HG02852 (cell line): Measurements from ENCODE around the gene VPS37B.

ENCODE experiments used
- ATAC-seq: cut with Tn5 transposase; IDR thresholded peaks from one replicate; pipeline ENCODE4 v1.9.1; 2021; ENCODE audit warnings: mild to moderate bottlenecking, moderate library complexity; ENCODE audit not compliant: unreplicated experiment

The VPS37B gene

GRCh38 chr12:122867691-122868461, 28.0 kb downstream of the VPS37B start:
- ATAC-seq = no peak

- ATAC-seq = no peak
These were observed 28.8 kb downstream of the VPS37B start for GRCh38 chr12:122866950-122867607.

DNA sequence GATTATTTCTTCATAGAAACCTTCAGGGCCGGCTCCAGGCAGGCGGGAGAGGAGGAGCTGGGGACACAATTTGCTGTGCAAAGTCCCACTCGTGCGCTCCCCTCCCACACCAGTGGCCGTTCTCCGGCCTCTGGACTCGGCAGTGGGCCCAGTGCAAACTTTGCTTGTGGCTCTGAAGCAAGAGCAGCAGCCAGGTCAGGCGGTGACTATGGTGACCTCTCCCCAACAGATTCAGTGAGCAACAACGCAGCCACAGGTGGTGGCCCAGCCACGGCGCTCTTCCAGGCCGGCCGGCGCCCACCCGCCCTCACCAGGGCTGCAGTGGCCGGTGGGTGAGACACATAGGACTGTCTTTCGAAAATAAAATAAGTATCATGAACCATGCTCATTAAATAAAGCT, 29.5 kb downstream of the VPS37B start:
- ATAC-seq = no peak

DNA sequence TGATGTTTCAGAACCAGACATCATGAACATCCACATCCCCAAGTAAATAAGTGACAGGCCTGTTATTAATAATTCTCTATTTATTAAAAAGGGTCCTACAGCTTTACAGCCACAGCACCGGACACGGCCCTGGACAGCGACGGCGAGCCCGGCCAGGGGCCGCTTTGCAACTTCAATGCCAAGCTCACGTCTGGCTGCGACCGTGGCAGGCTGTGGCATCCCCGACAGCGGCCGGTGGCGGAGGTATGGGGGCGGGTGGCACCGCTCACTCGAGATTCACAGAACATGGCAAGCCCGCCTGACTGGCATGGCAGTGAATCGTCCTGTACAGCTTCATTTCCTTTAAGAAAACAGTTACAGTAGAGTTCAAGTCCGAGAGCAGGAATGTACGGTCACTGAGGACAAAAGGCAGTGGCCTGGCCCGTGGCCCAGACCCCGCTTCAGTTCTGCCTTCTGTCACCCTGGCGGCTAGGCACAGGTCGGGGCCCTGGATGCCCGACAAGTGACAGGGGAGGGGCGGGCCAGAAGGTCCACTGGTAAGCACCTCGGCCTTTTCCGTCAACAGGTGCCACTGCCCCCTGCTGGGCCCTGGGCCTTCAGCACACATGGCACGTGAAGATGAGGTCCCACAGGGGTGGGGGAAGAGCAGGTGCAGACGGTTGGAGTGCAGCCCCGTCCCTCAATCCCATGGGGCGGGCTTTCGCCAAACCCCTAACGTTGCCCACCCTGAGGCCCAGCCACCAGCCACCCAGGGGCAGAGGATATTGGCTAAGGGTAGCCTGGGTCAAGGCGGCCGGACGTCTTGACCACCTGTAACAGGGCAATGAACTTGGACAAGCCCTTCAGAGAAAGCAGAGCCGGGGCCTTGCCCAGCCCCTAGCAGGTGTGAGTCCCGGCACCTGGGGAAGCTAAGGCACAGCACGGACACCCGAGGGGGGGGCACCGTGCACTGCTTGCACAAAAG, 30.4 kb downstream of the VPS37B start:
- no peak for ATAC-seq

DNA sequence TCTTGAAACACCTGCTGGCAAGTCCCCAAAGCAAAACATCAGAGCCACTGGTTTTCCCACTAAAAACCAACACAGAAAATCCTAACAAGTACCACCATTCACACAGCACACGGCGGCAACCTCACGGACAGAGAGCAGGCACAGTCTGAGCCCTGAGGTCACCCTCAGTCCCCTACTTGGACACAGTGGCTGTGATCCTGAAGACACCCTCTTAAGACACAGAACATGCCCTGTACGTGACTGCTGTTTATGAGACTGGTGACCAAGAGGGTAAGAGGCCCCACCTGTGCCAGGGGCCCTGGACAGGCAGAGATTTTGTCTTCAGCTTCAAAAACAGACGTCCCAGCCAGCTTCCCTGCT, 31.1 kb downstream of the VPS37B start:
- ATAC-seq = no peak

- ATAC-seq = no peak
These were observed 32.8 kb downstream of the VPS37B start for GRCh38 chr12:122862872-122863701.

- no peak for ATAC-seq
These were observed 33.8 kb downstream of the VPS37B start for GRCh38 chr12:122862110-122862634.

- no peak for ATAC-seq
These were observed 34.3 kb downstream of the VPS37B start for GRCh38 chr12:122861587-122861970.

DNA sequence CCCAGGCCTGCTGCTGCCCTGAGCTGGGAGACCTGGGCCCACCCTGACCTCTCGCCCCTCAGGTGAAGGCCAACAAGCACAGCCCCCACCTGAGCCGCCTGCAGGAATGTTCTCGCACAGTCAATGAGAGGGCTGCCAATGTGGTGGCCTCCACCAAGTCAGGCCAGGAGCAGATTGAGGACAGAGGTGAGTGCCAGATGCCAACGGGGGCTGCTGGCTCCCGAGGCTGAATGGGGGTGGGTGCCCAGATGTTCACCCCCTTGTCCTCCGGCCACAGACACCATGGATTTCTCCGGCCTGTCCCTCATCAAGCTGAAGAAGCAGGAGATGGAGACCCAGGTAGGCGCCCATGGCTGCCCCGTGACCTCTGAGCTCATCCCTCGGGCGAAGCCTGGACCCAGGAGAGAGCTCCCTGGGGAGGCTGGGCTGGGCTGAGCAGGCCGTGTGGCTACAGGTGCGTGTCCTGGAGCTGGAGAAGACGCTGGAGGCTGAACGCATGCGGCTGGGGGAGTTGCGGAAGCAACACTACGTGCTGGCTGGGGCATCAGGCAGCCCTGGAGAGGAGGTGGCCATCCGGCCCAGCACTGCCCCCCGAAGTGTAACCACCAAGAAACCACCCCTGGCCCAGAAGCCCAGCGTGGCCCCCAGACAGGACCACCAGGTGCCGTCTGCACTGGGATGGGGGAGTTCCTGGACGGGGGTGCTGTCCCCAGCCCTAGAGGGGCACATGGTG, 34.9 kb downstream of the VPS37B start:
- ATAC-seq = no peak

GRCh38 chr12:122860040-122860853, 35.7 kb downstream of the VPS37B start:
- ATAC-seq = peak; percentile 50

DNA sequence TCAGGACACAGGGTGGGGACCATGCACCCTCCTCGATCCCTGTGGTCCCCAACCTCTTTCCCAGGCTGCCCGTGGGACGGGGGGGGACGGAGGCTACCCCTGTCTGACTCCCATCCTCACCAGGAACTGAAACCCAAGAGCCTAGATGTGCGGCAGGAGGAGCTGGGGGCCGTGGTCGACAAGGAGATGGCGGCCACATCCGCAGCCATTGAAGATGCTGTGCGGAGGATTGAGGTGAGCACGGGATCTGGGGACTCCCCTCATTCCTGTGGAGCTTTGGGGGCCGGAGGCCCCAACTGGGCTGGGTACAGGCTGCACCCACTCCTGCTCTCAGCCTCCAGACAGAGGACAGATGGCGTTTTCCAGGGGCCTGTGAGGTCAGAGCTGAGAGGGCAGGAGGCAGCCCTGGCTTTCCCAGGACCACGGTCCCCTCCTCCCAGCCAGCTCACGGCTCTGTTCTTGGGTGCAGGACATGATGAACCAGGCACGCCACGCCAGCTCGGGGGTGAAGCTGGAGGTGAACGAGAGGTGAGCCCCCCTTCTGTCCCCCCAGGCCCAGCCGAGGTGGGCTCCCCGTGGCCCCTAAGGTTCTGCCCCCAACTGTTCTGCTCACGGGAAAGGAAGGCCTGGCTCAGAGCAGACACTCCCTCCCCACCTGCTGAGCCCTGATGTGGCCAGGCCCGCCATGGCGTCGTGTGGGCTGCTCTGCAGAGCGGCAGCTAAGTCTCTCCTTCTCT, 36.5 kb downstream of the VPS37B start:
- ATAC-seq = no peak

DNA sequence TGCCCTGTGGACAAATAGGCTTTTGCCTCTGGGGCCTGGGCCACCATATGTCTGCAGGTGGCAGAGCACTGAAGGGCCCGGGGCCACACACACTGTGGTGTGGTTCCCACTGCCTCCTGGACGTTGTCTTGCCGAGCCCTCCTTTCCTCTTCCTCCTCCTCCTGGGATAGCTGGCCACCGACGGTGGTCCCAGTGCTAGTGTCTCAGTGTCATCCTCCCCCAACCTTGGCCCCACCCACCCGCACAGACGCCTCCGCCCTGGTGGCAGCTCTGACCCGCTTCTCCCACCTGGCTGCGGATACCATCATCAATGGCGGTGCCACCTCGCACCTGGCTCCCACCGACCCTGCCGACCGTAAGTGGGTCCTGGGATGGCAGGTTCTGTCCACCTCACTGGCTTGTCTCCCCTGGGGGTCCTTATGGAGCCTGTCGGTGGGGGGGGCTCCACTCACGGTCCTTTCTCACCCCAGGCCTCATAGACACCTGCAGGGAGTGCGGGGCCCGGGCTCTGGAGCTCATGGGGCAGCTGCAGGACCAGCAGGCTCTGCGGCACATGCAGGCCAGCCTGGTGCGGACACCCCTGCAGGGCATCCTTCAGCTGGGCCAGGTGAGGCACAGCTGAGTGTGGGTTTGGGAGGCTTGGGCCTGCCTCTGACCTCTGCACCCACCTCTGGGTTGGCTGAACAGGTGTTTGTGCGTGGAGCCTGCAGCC, 37.2 kb downstream of the VPS37B start:
- no peak for ATAC-seq

GRCh38 chr12:122858171-122858570, 37.8 kb downstream of the VPS37B start:
- no peak for ATAC-seq

- ATAC-seq = no peak
These were observed 38.8 kb downstream of the VPS37B start for GRCh38 chr12:122856999-122857671.

DNA sequence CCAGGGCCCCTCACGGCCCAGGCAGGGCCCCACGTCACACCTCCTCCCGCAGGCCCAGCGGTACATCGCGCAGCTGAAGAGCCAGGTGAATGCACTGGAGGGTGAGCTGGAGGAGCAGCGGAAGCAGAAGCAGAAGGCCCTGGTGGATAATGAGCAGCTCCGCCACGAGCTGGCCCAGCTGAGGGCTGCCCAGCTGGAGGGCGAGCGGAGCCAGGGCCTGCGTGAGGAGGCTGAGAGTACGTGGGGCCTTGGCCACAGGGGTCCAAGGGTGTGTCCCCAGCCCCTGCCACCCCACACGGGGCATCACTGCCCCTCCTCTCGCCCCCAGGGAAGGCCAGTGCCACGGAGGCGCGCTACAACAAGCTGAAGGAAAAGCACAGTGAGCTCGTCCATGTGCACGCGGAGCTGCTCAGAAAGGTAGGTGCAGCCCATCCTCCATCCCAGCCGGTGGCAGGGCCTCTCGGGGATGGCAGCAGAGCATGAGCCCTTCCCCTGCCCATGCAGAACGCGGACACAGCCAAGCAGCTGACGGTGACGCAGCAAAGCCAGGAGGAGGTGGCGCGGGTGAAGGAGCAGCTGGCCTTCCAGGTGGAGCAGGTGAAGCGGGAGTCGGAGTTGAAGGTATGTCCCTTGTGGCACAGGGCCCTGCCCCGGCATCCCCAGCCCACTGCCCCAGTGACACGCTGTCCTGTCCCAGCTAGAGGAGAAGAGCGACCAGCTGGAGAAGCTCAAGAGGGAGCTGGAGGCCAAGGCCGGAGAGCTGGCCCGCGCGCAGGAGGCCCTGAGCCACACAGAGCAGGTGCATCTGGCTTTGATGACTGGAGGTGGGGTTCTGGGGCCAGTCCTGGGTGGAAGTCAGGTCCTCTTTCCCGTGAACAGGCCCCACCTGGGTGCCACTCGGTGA, 39.7 kb downstream of the VPS37B start:
- ATAC-seq = no peak
